Activated CD8-positive, alpha-beta T cell treated with anti-CD3 and anti-CD28 coated beads for 36 hours (primary cell): ENCODE results near the gene SMPD3. TPM values are rescaled to one million over a fixed set of nuclear protein-coding genes. Genes with fewer than 3 reads are reported as not detected.

Experiments used
- ATAC-seq: fragments of 200-7000 bp; cut with Tn5 transposase; one replicate; pipeline ENCODE4 v1.10.0; 2021; ENCODE audit warnings: mild to moderate bottlenecking, moderate library complexity
- CTCF ChIA-PET: fragments of 350-600 bp; sonication (Branson Sonifier 250); formaldehyde crosslinking; loops from one replicate; lab custom pipeline; 2021; ENCODE audit warnings: antibody characterized with exemption; lab: Charles Lee
- POLR2A ChIA-PET: fragments of 350-600 bp; sonication (Branson Sonifier 250); formaldehyde crosslinking; loops from one replicate; lab custom pipeline; 2021; ENCODE audit warnings: antibody characterized with exemption; lab: Charles Lee
- DNase-seq: peaks from one replicate; pipeline ENCODE4 v3.0.0-alpha.2; 2020
- H3K27ac Mint-ChIP-seq: one replicate; pipeline ENCODE4 v1.8.0; 2021; ENCODE audit warnings: mild to moderate bottlenecking, mixed read lengths
- H3K27me3 Mint-ChIP-seq: one replicate; pipeline ENCODE4 v1.8.0; 2021; ENCODE audit warnings: mixed read lengths
- H3K36me3 Mint-ChIP-seq: one replicate; pipeline ENCODE4 v1.8.0; 2021; ENCODE audit warnings: low read depth, mixed read lengths
- H3K4me1 Mint-ChIP-seq: one replicate; pipeline ENCODE4 v1.8.0; 2021; ENCODE audit warnings: low read depth, mixed read lengths
- H3K4me3 Mint-ChIP-seq: one replicate; pipeline ENCODE4 v1.8.0; 2021; ENCODE audit warnings: mild to moderate bottlenecking, moderate library complexity, mixed read lengths
- H3K9me3 Mint-ChIP-seq: one replicate; pipeline ENCODE4 v1.8.0; 2021; ENCODE audit warnings: mixed read lengths
- intact Hi-C: fragments of 100-400 bp; cut with micrococcal nuclease; formaldehyde crosslinking; loops from one replicate; pipeline ENCODE4 v1.10.0; 2022
- total RNA-seq, 2 experiments: library from RNA; stranded (reverse); gene quantifications; one replicate each; pipeline ENCODE4 v1.2.3, GENCODE V29; 2021
- TF ChIP-seq, protein P1 (sequence below): fragments of 200-600 bp; IDR thresholded peaks from one replicate; pipeline ENCODE4 v1.8.0; 2022; ENCODE audit warnings: antibody characterized with exemption, mild to moderate bottlenecking

Gene SMPD3
- total RNA-seq, 2 experiments from 2014 or later = 0.16 to 0.63 TPM

DNA sequence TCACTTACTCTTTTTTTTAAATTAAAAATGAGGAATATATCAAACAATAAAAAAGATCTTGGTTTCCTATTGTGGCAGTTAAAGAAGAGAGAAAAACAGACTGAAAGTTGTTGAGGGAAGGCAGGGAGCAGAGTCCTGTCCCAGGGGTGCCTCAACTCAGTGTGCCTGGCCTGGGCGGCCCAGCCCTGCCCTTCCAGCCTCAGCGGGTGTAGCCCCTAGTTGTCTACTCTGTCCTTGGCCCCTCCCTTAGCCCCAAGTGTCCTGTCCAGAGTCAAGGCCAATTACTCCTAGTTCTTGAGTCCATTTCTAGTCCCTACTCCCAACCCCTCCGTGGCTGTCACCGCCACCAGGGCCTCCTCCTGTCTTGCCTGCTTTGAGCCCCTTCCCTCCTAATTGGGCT lies 52.5 kb downstream of the SMPD3 start:
- CTCF ChIA-PET = interaction anchor here (0.7 to 4.8 kb wide), 23 partner anchors 7 to 134 kb away, joined by 3 to 47 read pairs (median 6); partner anchors contain the start of genes SLC7A6 and SMPD3
- Mint-ChIP-seq H3K9me3 (no peaks in the 10 kb centered on the region), H3K36me3 (no peaks in the 10 kb centered on the region), H3K27ac (no peak overlapping the region), H3K27me3 (no peaks in the 10 kb centered on the region), H3K4me1 (peaks cover under 1% of the 10 kb centered on the region), H3K4me3 (no peak overlapping the region)
- POLR2A ChIA-PET = interaction anchor here (0.7 kb wide), 1 partner anchor 133 kb away, joined by 3 read pairs; no protein-coding TSS in a partner anchor
- ATAC-seq (no peak), DNase-seq (no peak)
- TF ChIP-seq, protein P1, sequence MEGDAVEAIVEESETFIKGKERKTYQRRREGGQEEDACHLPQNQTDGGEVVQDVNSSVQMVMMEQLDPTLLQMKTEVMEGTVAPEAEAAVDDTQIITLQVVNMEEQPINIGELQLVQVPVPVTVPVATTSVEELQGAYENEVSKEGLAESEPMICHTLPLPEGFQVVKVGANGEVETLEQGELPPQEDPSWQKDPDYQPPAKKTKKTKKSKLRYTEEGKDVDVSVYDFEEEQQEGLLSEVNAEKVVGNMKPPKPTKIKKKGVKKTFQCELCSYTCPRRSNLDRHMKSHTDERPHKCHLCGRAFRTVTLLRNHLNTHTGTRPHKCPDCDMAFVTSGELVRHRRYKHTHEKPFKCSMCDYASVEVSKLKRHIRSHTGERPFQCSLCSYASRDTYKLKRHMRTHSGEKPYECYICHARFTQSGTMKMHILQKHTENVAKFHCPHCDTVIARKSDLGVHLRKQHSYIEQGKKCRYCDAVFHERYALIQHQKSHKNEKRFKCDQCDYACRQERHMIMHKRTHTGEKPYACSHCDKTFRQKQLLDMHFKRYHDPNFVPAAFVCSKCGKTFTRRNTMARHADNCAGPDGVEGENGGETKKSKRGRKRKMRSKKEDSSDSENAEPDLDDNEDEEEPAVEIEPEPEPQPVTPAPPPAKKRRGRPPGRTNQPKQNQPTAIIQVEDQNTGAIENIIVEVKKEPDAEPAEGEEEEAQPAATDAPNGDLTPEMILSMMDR = no peak
- intact Hi-C loops = loop anchor here (5.0 kb wide), 1 partner anchor 111 kb away; no protein-coding TSS in a partner anchor

GRCh38 chr16:68395167-68395786 lies 53.0 kb downstream of the SMPD3 start:
- ChIA-PET CTCF (interaction anchor here (0.7 to 4.8 kb wide), 19 partner anchors 9 to 134 kb away, joined by 3 to 47 read pairs (median 6); partner anchors contain the start of gene SLC7A6), POLR2A (interaction anchor here (1.8 kb wide), 1 partner anchor 13 kb away, joined by 8 read pairs; no protein-coding TSS in a partner anchor)
- Mint-ChIP-seq H3K4me1 (no peaks in the 10 kb centered on the region), H3K36me3 (no peaks in the 10 kb centered on the region), H3K9me3 (no peaks in the 10 kb centered on the region), H3K27me3 (no peaks in the 10 kb centered on the region), H3K27ac (no peak overlapping the region), H3K4me3 (no peak overlapping the region)
- no peak for DNase-seq
- TF ChIP-seq, protein P1 = no peak
- intact Hi-C loops = loop anchor here (5.0 kb wide), 1 partner anchor 112 kb away; no protein-coding TSS in a partner anchor
- ATAC-seq = no peak

GRCh38 chr16:68393333-68393732 lies 55.0 kb downstream of the SMPD3 start:
- Mint-ChIP-seq H3K27me3 (no peaks in the 10 kb centered on the region), H3K36me3 (no peaks in the 10 kb centered on the region), H3K9me3 (no peaks in the 10 kb centered on the region), H3K27ac (no peak overlapping the region), H3K4me1 (no peaks in the 10 kb centered on the region), H3K4me3 (no peak overlapping the region)
- no peak for DNase-seq
- POLR2A ChIA-PET = interaction anchor here (1.0 kb wide), 1 partner anchor 31 kb away, joined by 3 read pairs; no protein-coding TSS in a partner anchor
- intact Hi-C loops = no loop called here
- CTCF ChIA-PET = interaction anchor here (1.2 to 2.0 kb wide), 6 partner anchors 19 to 128 kb away, joined by 3 to 8 read pairs (median 4); no protein-coding TSS in a partner anchor
- TF ChIP-seq, protein P1 = no peak
- no peak for ATAC-seq

- CTCF ChIA-PET = interaction anchor here (1.1 to 2.1 kb wide), 3 partner anchors 8 to 131 kb away, joined by 4 to 6 read pairs (median 5); no protein-coding TSS in a partner anchor
- H3K36me3 Mint-ChIP-seq = no peaks in the 10 kb centered on the region
- H3K9me3 Mint-ChIP-seq = no peaks in the 10 kb centered on the region
- ATAC-seq = no peak
- no peaks in the 10 kb centered on the region for H3K4me1 Mint-ChIP-seq
- H3K27ac Mint-ChIP-seq = no peak overlapping the region
- TF ChIP-seq, protein P1 = no peak
- DNase-seq = no peak
- H3K4me3 Mint-ChIP-seq = no peak overlapping the region
- no peaks in the 10 kb centered on the region for H3K27me3 Mint-ChIP-seq
- POLR2A ChIA-PET = interaction anchor here (1.1 kb wide), 1 partner anchor 86 kb away, joined by 3 read pairs; no protein-coding TSS in a partner anchor
- intact Hi-C loops = no loop called here
These were observed 58.4 kb downstream of the SMPD3 start for GRCh38 chr16:68389750-68390371.
